Esophagus squamous epithelium (tissue), 5 donors: ENCODE results near the gene PCLO. TPM values are rescaled to one million over a fixed set of nuclear protein-coding genes. Genes with fewer than 3 reads are reported as not detected.

ENCODE experiments used
- DNase-seq: peaks from one replicate; lab custom pipeline; 2025; lab: John Stamatoyannopoulos, UW
- H3K27ac ChIP-seq, 4 donors: fragments of 200-600 bp; sonication (generic); one replicate each; pipeline ENCODE4 v1.5.1; 2016 to 2019; ENCODE audit warnings: mild to moderate bottlenecking in 1 of 4
- H3K27me3 ChIP-seq, 4 donors: fragments of 200-600 bp; sonication (generic); 1 replicate in 3 of 4; 2 replicates in 1 of 4; pipeline versions ENCODE4 v1.5.1 to v1.6.0; 2017 to 2021; ENCODE audit warnings: antibody characterized with exemption in 1 of 4
- H3K36me3 ChIP-seq, 3 donors: fragments of 200-600 bp; sonication (generic); one replicate each; pipeline ENCODE4 v1.5.1; 2016 to 2019
- H3K4me1 ChIP-seq, 3 donors: fragments of 200-600 bp; sonication (generic); one replicate each; pipeline ENCODE4 v1.5.1; 2017 to 2019
- H3K4me3 ChIP-seq, 4 donors: fragments of 200-600 bp; sonication (generic); 1 replicate in 3 of 4; 2 replicates in 1 of 4; pipeline ENCODE4 v1.5.1; 2016 to 2019; ENCODE audit warnings: mild to moderate bottlenecking in 2 of 4, moderate library complexity in 1 of 4
- H3K9me3 ChIP-seq, 3 donors: fragments of 200-600 bp; sonication (generic); one replicate each; pipeline ENCODE4 v1.5.1; 2016 to 2019
- CTCF ChIP-seq, 6 experiments: fragments of 450-650 bp in 4 of 6; fragments of 200-600 bp in 2 of 6; sonication (generic) in 2 of 6; IDR thresholded peaks; one replicate each; pipeline ENCODE4 v1.5.1; 2016 to 2019; ENCODE audit warnings: antibody characterized with exemption in 6 of 6, mild to moderate bottlenecking in 4 of 6, moderate library complexity in 4 of 6
- POLR2A ChIP-seq, 4 donors: fragments of 450-650 bp; IDR thresholded peaks; one replicate each; pipeline ENCODE4 v1.6.1; 2017; ENCODE audit warnings: antibody characterized with exemption in 4 of 4, mild to moderate bottlenecking in 4 of 4, moderate library complexity in 3 of 4
- WGBS, 2 donors: methylation state at CpG; one replicate each; pipeline ENCODE4 v1.1.5; 2018; 5-methylcytosine and 5-hydroxymethylcytosine counted together
- intact Hi-C: fragments of 100-400 bp; cut with DNase I; formaldehyde crosslinking; loops from one replicate; pipeline ENCODE4 v1.15.0; 2022
- total RNA-seq, 4 donors: library from RNA; depleted of rRNA; stranded (reverse); fragments of >200 nt; gene quantifications; one replicate each; pipeline ENCODE4 v1.1.0, GENCODE V29; 2016
- donor health status: DM: yes; HTN: yes; CAD: no.

Gene PCLO
- total RNA-seq, 4 donors from 2014 or later: 3.3 to 17.8 (median 5.3) TPM

- DNase-seq: no peak
- Histone ChIP-seq H3K27ac (no peak overlapping the region), H3K27me3 (no peaks in the 10 kb centered on the region), H3K4me1 (no peaks in the 10 kb centered on the region), H3K4me3 (no peak overlapping the region), H3K9me3 (peaks cover 0 to 14% (median 9%) of the 10 kb centered on the region in 3 donors), H3K36me3 (no peaks in the 10 kb centered on the region)
- WGBS, 2 donors: 88 to 98% methylated on average over 2 to 3 of the region's 3 CpGs
- intact Hi-C loops: no loop called here
- no peak for TF ChIP-seq CTCF (IDR thresholded peaks at IDR 0.05)
- no peak for TF ChIP-seq POLR2A (IDR thresholded peaks at IDR 0.05)
Measured at GRCh38 chr7:83118347-83119025, 44.2 kb downstream of the PCLO start.

GRCh38 chr7:83117466-83117865, 45.2 kb downstream of the PCLO start:
- H3K36me3 ChIP-seq: no peaks in the 10 kb centered on the region
- H3K9me3 ChIP-seq: peaks cover 0 to 7% (median 6%) of the 10 kb centered on the region in 3 donors
- DNase-seq: no peak
- H3K4me1 ChIP-seq: no peaks in the 10 kb centered on the region
- intact Hi-C loops: no loop called here
- 69 to 81% methylated on average over 2 of the region's 2 CpGs for WGBS, 2 donors
- H3K4me3 ChIP-seq: no peak overlapping the region
- no peak overlapping the region for H3K27ac ChIP-seq
- TF ChIP-seq CTCF (IDR thresholded peaks at IDR 0.05) (no peak), POLR2A (IDR thresholded peaks at IDR 0.05) (no peak)
- H3K27me3 ChIP-seq: no peaks in the 10 kb centered on the region

GRCh38 chr7:83111391-83111790, 51.3 kb downstream of the PCLO start:
- H3K4me3 ChIP-seq: no peak overlapping the region
- DNase-seq: no peak
- no peaks in the 10 kb centered on the region for H3K36me3 ChIP-seq
- no peak for TF ChIP-seq POLR2A (IDR thresholded peaks at IDR 0.05)
- TF ChIP-seq CTCF (IDR thresholded peaks at IDR 0.05): no peak
- H3K4me1 ChIP-seq: no peaks in the 10 kb centered on the region
- intact Hi-C loops: no loop called here
- no peak overlapping the region for H3K27ac ChIP-seq
- WGBS, 2 donors: 56 to 76% methylated on average over 2 of the region's 2 CpGs
- no peaks in the 10 kb centered on the region for H3K9me3 ChIP-seq
- no peaks in the 10 kb centered on the region for H3K27me3 ChIP-seq

GRCh38 chr7:83109352-83109751, 53.3 kb downstream of the PCLO start:
- WGBS, 2 donors: 58 to 67% methylated on average over 2 of the region's 2 CpGs
- Histone ChIP-seq H3K4me3 (no peak overlapping the region), H3K36me3 (no peaks in the 10 kb centered on the region), H3K27me3 (no peaks in the 10 kb centered on the region), H3K27ac (no peak overlapping the region), H3K4me1 (no peaks in the 10 kb centered on the region), H3K9me3 (no peaks in the 10 kb centered on the region)
- intact Hi-C loops: no loop called here
- DNase-seq: no peak
- TF ChIP-seq CTCF (IDR thresholded peaks at IDR 0.05) (no peak), POLR2A (IDR thresholded peaks at IDR 0.05) (no peak)

GRCh38 chr7:83105948-83106347, 56.7 kb downstream of the PCLO start:
- Histone ChIP-seq H3K4me1 (no peaks in the 10 kb centered on the region), H3K27me3 (no peaks in the 10 kb centered on the region), H3K4me3 (no peak overlapping the region), H3K36me3 (no peaks in the 10 kb centered on the region), H3K27ac (no peak overlapping the region), H3K9me3 (no peaks in the 10 kb centered on the region)
- TF ChIP-seq POLR2A (IDR thresholded peaks at IDR 0.05): no peak
- TF ChIP-seq CTCF (IDR thresholded peaks at IDR 0.05): no peak
- no peak for DNase-seq
- WGBS, 2 donors: 0% methylated on average over 2 of the region's 2 CpGs
- intact Hi-C loops: no loop called here
